ENCODE data around the gene FBXO42.

GRCh38 chr1:16356867-16357266, 4.6 kb upstream of the FBXO42 start:
- no peak for TF ChIP-seq CTCF (IDR thresholded peaks at IDR 0.05)
- no peak for TF ChIP-seq POLR2A (IDR thresholded peaks at IDR 0.05)
- no peak for TF ChIP-seq POLR2AphosphoS5 (IDR thresholded peaks at IDR 0.05)

Data from breast epithelium (tissue), 3 donors.